Astrocyte of the spinal cord (primary cell): Measurements from ENCODE around the gene TACR3.
A peak's percentile ranks its signal among the peaks of the same experiment; 100 is the strongest.
"Not testable (repeated sequence)": the region's sequence is repeated elsewhere in the genome, so short reads cannot be mapped to it uniquely, and the experiment has no call there.

Experiments used
- DNase-seq: peaks from one replicate; pipeline ENCODE4 v3.0.0; 2011; ENCODE audit warnings: low read depth, low spot score
- H3K4me3 ChIP-seq: 2 replicates; pipeline ENCODE4 v1.5.1; 2011; ENCODE audit warnings: low read depth, mild to moderate bottlenecking, low read length, moderate library complexity
- CTCF ChIP-seq: IDR thresholded peaks from 2 replicates; pipeline ENCODE4 v1.5.1; 2012; ENCODE audit warnings: low read depth, mild to moderate bottlenecking, low read length, inconsistent platforms
- in situ Hi-C: cut with HindIII; loops from 2 replicates; pipeline ENCODE4 v1.10.0; 2017; ENCODE audit warnings: low sequenced_read_pairs

TACR3 gene

DNA sequence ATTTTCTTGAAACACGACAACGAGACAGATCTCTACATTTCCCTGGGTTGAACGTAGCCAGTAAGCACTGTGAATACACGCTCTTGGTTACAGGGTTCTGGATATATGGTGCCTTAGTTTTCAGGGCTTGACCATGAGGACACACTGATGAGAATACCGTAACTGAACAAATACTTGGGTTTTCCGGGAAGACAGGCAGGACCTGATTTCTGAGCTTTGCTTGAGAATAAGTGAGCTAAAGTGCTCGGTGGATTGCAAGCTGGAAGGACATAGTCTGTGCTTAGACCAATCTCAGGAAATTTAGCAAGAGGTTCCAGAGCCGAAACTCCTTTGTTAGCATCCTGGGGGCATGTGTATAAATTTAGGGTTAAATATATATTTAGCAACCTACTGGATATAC lies 876 bp upstream of the TACR3 start:
- DNase-seq: no peak
- TF ChIP-seq CTCF: no peak
- in situ Hi-C loops: no loop called here
- H3K4me3 ChIP-seq: no peak overlapping the region

- TF ChIP-seq CTCF: no peak
These were observed 518 bp downstream of the TACR3 start for GRCh38 chr4:103719105-103719829.

GRCh38 chr4:103692615-103693014 lies 27.2 kb downstream of the TACR3 start:
- no peak overlapping the region for H3K4me3 ChIP-seq
- in situ Hi-C loops: no loop called here
- no peak for DNase-seq
- TF ChIP-seq CTCF: no peak

More at GRCh38 chr4:103719105-103719829, 518 bp downstream of the TACR3 start:
- peak; percentile 16 for DNase-seq
- in situ Hi-C loops: no loop called here
- H3K4me3 ChIP-seq: peak overlapping the region; percentile 33

DNA sequence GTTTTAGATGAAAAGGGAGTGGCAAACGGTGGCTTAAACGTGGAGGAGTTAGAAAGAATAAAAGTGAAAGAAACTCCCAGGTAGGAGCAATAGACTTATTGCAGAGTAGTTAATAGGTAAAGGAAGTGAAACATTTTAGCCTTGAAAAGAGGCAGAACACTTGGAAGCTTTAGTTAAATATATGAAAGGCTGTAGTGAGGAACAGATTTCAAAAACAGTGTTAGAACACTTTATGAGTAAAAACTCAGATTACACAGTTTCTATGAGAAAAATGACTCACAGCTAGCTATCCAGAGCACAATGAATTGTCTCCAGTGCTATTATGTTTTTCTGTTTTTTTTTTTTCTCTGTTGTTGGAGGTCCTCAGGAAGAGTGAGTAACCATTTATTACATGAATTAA lies 45.8 kb downstream of the TACR3 start:
- in situ Hi-C loops: no loop called here
- peak; percentile 8 for DNase-seq
- no peak overlapping the region for H3K4me3 ChIP-seq
- no peak for TF ChIP-seq CTCF

DNA sequence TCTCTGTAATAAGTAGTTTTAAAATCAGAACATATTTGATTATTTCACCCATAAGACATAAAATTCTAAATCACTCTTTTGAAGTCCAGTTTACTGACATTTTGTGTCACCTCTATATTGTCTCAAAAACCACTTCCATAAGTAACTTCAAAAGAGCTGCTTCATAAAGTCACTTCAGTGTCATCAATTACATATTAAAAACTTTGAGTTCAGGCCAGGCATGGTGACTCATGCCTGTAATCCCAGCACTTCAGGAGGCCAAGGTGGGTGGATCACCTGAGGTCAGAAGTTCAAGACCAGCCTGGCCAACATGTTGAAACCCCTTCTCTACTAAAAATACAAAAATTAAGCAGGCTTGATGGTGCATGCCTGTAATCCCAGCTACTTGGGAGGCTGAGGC lies 53.0 kb downstream of the TACR3 start:
- in situ Hi-C loops, DNase-seq, H3K4me3 ChIP-seq: not testable (repeated sequence)

DNA sequence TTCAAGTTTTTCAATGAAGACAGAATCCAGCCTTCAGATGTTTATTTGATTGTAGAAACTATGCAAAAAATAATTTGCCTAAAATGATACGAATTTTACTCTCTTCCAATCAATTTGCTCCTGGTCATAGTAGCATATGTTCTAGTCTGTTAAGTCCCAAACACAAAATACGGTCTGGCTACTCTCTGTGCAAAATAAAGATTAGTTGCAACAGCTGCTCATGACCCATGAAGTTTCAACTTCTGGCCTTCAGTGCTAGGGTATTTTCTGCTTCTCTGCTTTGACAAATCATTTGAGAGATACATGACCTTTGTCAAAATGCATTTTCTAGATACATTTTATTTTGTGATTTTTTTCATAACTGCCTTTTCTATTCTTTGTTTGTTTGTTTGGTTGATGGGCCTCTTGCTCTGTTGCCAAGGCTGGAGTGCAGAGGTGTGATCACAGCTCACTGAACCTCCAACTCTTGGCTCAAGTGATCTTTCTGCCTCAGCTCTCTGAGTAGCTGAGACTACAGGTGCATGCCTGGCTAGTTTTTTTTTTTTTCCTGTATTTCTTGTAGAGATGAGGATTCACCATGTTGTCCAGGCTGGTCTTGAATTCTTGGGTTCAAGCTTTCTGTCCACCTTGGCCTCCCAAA lies 55.2 kb downstream of the TACR3 start:
- in situ Hi-C loops: no loop called here
- no peak for TF ChIP-seq CTCF
- DNase-seq: no peak
- H3K4me3 ChIP-seq: no peak overlapping the region

GRCh38 chr4:103648541-103648940 lies 71.2 kb downstream of the TACR3 start:
- no peak for TF ChIP-seq CTCF
- no peak for DNase-seq
- H3K4me3 ChIP-seq: no peak overlapping the region
- in situ Hi-C loops: no loop called here
